HepG2 (cell line): ENCODE data around the gene ENSA.
"Not testable (repeated sequence)": the region's sequence is repeated elsewhere in the genome, so short reads cannot be mapped to it uniquely, and the experiment has no call there.

Source experiments
- BHLHE40 ChIP-seq: IDR thresholded peaks from 2 replicates; pipeline ENCODE4 v1.6.1; 2011; ENCODE audit warnings: low read length, improper control_type of control experiment
- GATAD2A ChIP-seq: IDR thresholded peaks from 2 replicates; pipeline ENCODE4 v1.6.1; 2016
- MAFG ChIP-seq: sonication (generic); formaldehyde crosslinking; IDR thresholded peaks from 2 replicates; pipeline ENCODE4 v1.5.1; 2020; ENCODE audit warnings: mild to moderate bottlenecking, missing genetic modification reagents
- MAZ ChIP-seq, 2 experiments: sonication (generic) in 1 of 2; formaldehyde crosslinking in 1 of 2; IDR thresholded peaks; 2 replicates each; pipeline versions ENCODE4 v1.5.0 to v1.6.1; 2012 to 2020; ENCODE audit warnings: low read depth in 2 of 2, mild to moderate bottlenecking in 2 of 2, borderline replicate concordance in 1 of 2, improper control_type of control experiment in 1 of 2, low read length in 1 of 2, missing genetic modification reagents in 1 of 2, moderate library complexity in 1 of 2
- MYC ChIP-seq: sonication (generic); formaldehyde crosslinking; IDR thresholded peaks from 2 replicates; pipeline ENCODE4 v1.9.0; 2021; ENCODE audit warnings: missing genetic modification reagents, borderline replicate concordance
- NFIC ChIP-seq: IDR thresholded peaks from 2 replicates; pipeline ENCODE4 v1.6.1; 2012; ENCODE audit warnings: mild to moderate bottlenecking, low read length, inconsistent platforms
- POLR2AphosphoS5 ChIP-seq: IDR thresholded peaks from 2 replicates; pipeline ENCODE4 v1.6.1; 2012; ENCODE audit warnings: low read depth, low read length
- SMARCE1 ChIP-seq: fragments of 450-650 bp; IDR thresholded peaks from 2 replicates; pipeline ENCODE4 v1.6.1; 2017; ENCODE audit warnings: borderline replicate concordance
- TCF7 ChIP-seq: sonication (generic); IDR thresholded peaks from 2 replicates; pipeline ENCODE4 v1.6.1; 2016; ENCODE audit warnings: antibody characterized with exemption, low read depth
- TRIM22 ChIP-seq: fragments of 450-650 bp; IDR thresholded peaks from 2 replicates; pipeline ENCODE4 v1.6.1; 2017
- ZFP41 ChIP-seq: sonication (generic); formaldehyde crosslinking; IDR thresholded peaks from 2 replicates; pipeline ENCODE4 v1.4.0; 2020; ENCODE audit warnings: mild to moderate bottlenecking, missing genetic modification reagents, borderline replicate concordance
- ZNF224 ChIP-seq: sonication (generic); formaldehyde crosslinking; IDR thresholded peaks from 2 replicates; pipeline ENCODE4 v1.5.0; 2020; ENCODE audit warnings: mild to moderate bottlenecking, missing genetic modification reagents
- ZNF343 ChIP-seq: sonication (generic); formaldehyde crosslinking; IDR thresholded peaks from 2 replicates; pipeline ENCODE4 v1.4.0; 2020; ENCODE audit warnings: mild to moderate bottlenecking, missing genetic modification reagents

DNA sequence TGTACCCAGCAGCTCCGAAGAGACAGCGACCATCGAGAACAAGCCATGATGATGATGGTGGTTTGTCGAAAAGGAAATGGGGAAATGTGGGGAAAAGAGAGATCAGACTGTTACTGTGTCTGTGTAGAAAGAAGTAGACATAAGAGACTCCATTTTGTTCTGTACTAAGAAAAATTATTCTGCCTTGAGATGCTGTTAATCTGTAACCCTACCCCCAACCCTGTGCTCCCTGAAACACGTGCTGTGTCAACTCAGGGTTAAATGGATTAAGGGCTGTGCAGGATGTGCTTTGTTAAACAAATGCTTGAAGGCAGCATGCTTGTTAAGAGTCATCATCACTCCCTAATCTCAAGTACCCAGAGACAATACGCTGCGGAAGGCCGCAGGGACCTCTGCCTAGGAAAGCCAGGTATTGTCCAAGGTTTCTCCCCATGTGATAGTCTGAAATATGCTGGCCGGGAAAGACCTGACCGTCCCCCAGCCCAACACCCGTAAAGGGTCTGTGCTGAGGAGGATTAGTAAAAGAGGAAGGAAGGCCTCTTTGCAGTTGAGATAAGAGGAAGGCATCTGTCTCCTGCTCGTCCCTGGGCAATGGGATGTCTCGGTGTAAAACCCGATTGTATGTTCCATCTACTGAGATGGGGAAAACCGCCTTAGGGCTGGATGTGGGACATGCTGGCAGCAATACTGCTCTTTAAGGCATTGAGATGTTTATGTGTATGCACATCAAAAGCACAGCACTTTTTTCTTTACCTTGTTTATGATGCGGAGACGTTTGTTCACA lies 5.6 kb upstream of the ENSA start:
- not testable (repeated sequence) for TF ChIP-seq ZNF224 (CRISPR knock-in tag); POLR2AphosphoS5; NFIC; SMARCE1; GATAD2A (CRISPR knock-in tag); ZFP41 (CRISPR knock-in tag); TCF7; MAZ (IDR thresholded peaks at IDR 0.05; ENCODE audit: borderline replicate concordance, low read depth, low read length); MAZ (CRISPR knock-in tag; IDR thresholded peaks at IDR 0.05; ENCODE audit: low read depth); BHLHE40; ZNF343; MAFG (CRISPR knock-in tag); TRIM22; MYC (CRISPR knock-in tag)
